ENCODE data around the gene MC1R.

MC1R gene

DNA sequence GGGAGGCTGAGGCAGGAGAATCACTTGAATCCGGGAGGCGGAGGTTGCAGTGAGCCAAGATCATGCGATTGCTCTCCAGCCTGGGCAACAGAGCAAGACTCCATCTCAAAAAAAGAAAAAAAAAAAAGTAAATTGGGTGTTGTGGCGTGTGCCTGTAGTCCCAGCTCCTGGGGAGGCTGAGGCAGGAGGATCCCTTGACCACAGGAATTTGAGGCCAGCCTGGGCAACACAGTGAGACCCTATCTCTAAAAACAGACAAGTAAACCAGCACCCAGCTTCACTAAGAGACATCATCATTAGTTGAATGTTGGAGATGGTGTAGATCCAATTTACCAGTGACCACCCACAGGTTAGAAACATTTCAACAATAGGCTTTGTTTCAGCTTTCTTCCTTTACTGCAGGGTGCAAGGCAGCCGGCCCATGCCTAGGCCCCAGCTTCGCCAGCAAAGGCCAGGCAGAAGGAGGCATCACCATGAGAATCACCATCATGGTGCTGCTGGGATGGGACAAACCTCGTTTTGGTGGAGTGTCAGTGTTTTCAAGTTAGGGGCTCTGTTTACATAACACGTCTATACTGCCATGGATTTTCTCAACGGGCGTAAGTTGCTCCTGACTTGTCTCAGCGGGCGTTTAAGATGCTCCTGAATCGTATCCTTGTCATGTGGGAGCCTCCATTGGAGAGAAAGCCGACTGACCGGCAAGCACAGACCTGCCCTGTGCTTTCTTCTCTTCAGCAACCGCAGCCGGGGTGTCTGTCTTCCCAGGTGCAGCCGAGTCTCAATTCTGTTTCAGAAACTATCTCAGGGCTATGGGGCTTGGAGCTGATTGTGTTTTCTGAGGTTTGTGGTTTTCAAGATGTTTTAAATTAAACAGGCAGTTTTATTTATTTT is 37.9 kb upstream of the MC1R start:
- no peak overlapping the region for H3K23ac ChIP-seq (ENCODE audit: low read depth, low read length, poor library complexity)
- H3K9me3 ChIP-seq (replicated peaks in 1 of 2; ENCODE audit: control insufficient read depth in 2 of 2, insufficient read depth in 1 of 2, low read depth in 1 of 2, low read length in 2 of 2): peaks cover 0 to 5% of the 10 kb centered on the region in 2 donors
- no peak overlapping the region for H2AFZ ChIP-seq (ENCODE audit: low read length)
- H3K4me3 ChIP-seq (ENCODE audit: low read length in 2 of 2): no peak overlapping the region
- no peak for DNase-seq (ENCODE audit: low spot score)
- no peak overlapping the region for H2BK5ac ChIP-seq (ENCODE audit: low read length)
- H3K4me1 ChIP-seq (ENCODE audit: control insufficient read depth in 2 of 2, insufficient read depth in 1 of 2, low read depth in 1 of 2, low read length in 2 of 2): no peaks in the 10 kb centered on the region
- H3K4ac ChIP-seq (ENCODE audit: low read length): no peak overlapping the region
- no peak overlapping the region for H4K8ac ChIP-seq (ENCODE audit: low read depth, low read length)
- no peak overlapping the region for H3K27ac ChIP-seq (replicated peaks; ENCODE audit: low read length)
- no peak overlapping the region for H3K9ac ChIP-seq (ENCODE audit: low read depth, low read length, poor library complexity)
- H2BK120ac ChIP-seq (ENCODE audit: low read depth, low read length): no peak overlapping the region
- no peak overlapping the region for H4K91ac ChIP-seq (ENCODE audit: low read depth, low read length, poor library complexity)
- no peak overlapping the region for H3K18ac ChIP-seq (ENCODE audit: low read length)
- H3K14ac ChIP-seq (ENCODE audit: low read length): no peak overlapping the region
- peaks cover 29 to 89% of the 10 kb centered on the region in 2 donors for H3K36me3 ChIP-seq (replicated peaks in 1 of 2; ENCODE audit: control insufficient read depth in 2 of 2, insufficient read depth in 2 of 2, low read length in 2 of 2)
- H2AK5ac ChIP-seq (ENCODE audit: low read depth, low read length): no peak overlapping the region
- no CpG with 5 or more reads among the region's 18 CpGs for WGBS, 2 donors (ENCODE audit: extremely low coverage in 2 of 2, insufficient read length in 2 of 2, insufficient replicate concordance in 1 of 2)
- no peaks in the 10 kb centered on the region for H3K27me3 ChIP-seq (ENCODE audit: control insufficient read depth in 3 of 3, insufficient read depth in 3 of 3, low read depth in 1 of 3, low read length in 3 of 3)
- no peak overlapping the region for H2BK12ac ChIP-seq (ENCODE audit: low read length)
- no peak overlapping the region for H3K4me2 ChIP-seq (ENCODE audit: insufficient read depth, low read length, poor library complexity, severe bottlenecking)
- no peak overlapping the region for H2BK15ac ChIP-seq (ENCODE audit: low read length)
- H3K79me1 ChIP-seq (ENCODE audit: low read depth, low read length): peaks cover 2% of the 10 kb centered on the region

DNA sequence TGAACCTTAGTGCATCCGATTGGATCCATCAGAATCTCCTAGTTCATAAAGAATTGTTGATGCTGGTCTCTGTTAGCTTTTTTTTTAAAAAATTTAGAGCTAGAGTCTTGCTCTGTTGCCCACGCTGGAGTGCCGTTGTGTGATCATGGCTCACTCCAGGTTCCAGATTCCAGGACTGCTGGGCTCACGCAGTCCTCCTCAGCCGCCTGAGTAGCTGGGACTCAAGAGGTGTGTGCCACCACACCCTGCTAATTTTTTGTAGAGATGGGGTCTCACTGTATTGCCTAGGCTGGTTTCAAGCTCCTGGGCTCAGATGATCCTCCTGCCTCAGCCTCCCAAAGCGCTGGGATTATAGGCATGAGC is 37.3 kb upstream of the MC1R start:
- no peaks in the 10 kb centered on the region for H3K4me1 ChIP-seq (ENCODE audit: control insufficient read depth in 2 of 2, insufficient read depth in 1 of 2, low read depth in 1 of 2, low read length in 2 of 2)
- H3K23ac ChIP-seq (ENCODE audit: low read depth, low read length, poor library complexity): no peak overlapping the region
- H3K27ac ChIP-seq (replicated peaks; ENCODE audit: low read length): no peak overlapping the region
- H3K14ac ChIP-seq (ENCODE audit: low read length): no peak overlapping the region
- H2BK15ac ChIP-seq (ENCODE audit: low read length): no peak overlapping the region
- H3K4ac ChIP-seq (ENCODE audit: low read length): no peak overlapping the region
- no peak overlapping the region for H4K8ac ChIP-seq (ENCODE audit: low read depth, low read length)
- no peak overlapping the region for H2BK120ac ChIP-seq (ENCODE audit: low read depth, low read length)
- H3K79me1 ChIP-seq (ENCODE audit: low read depth, low read length): peaks cover 2% of the 10 kb centered on the region
- H2AFZ ChIP-seq (ENCODE audit: low read length): no peak overlapping the region
- H2BK5ac ChIP-seq (ENCODE audit: low read length): no peak overlapping the region
- H3K4me3 ChIP-seq (ENCODE audit: low read length in 2 of 2): no peak overlapping the region
- no peak overlapping the region for H4K91ac ChIP-seq (ENCODE audit: low read depth, low read length, poor library complexity)
- H2BK12ac ChIP-seq (ENCODE audit: low read length): no peak overlapping the region
- whole genome bisulfite sequencing, 2 donors (ENCODE audit: extremely low coverage in 2 of 2, insufficient read length in 2 of 2, insufficient replicate concordance in 1 of 2): no CpG with 5 or more reads among the region's 6 CpGs
- no peak overlapping the region for H3K18ac ChIP-seq (ENCODE audit: low read length)
- no peaks in the 10 kb centered on the region for H3K9me3 ChIP-seq (replicated peaks in 1 of 2; ENCODE audit: control insufficient read depth in 2 of 2, insufficient read depth in 1 of 2, low read depth in 1 of 2, low read length in 2 of 2)
- no peak overlapping the region for H2AK5ac ChIP-seq (ENCODE audit: low read depth, low read length)
- H3K27me3 ChIP-seq (ENCODE audit: control insufficient read depth in 3 of 3, insufficient read depth in 3 of 3, low read depth in 1 of 3, low read length in 3 of 3): no peaks in the 10 kb centered on the region
- DNase-seq (ENCODE audit: low spot score): no peak
- H3K36me3 ChIP-seq (replicated peaks in 1 of 2; ENCODE audit: control insufficient read depth in 2 of 2, insufficient read depth in 2 of 2, low read length in 2 of 2): peaks cover 29 to 89% of the 10 kb centered on the region in 2 donors
- H3K9ac ChIP-seq (ENCODE audit: low read depth, low read length, poor library complexity): no peak overlapping the region
- no peak overlapping the region for H3K4me2 ChIP-seq (ENCODE audit: insufficient read depth, low read length, poor library complexity, severe bottlenecking)

DNA sequence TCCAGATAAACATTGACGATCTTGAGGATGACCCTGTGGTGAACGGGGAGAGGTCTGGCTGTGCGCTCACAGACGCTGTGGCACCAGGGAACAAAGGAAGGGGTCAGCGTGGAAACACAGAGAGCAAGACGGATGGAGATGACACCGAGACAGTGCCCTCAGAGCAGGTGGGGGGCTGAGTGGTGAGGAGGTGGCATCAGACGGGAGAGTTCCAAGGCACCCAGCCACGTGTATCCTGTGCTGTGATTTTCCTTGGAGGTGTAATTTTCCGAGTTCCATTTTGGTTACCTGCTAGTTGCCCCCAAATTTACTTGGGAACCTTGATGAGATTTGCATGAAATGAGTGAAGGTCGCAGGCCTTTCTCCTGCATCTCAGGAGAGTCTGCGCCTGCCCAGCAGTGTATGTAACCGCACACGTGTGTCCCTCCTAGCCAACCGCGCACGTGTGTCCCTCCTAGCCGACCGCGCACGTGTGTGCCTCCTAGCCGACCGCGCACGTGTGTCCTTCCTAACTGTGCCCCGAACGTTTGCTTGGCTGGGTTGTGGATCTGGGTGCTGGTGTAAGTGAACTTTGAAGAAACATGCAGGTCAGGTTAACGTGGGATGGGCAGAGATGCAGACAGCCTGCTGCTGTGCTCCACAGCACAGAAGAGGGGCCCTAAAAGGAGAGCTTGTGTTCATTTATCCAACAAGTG is 35.2 kb upstream of the MC1R start:
- DNase-seq (ENCODE audit: low spot score): no peak
- H3K14ac ChIP-seq (ENCODE audit: low read length): no peak overlapping the region
- H3K4me1 ChIP-seq (ENCODE audit: control insufficient read depth in 2 of 2, insufficient read depth in 1 of 2, low read depth in 1 of 2, low read length in 2 of 2): no peaks in the 10 kb centered on the region
- peaks cover 37 to 89% of the 10 kb centered on the region in 2 donors for H3K36me3 ChIP-seq (replicated peaks in 1 of 2; ENCODE audit: control insufficient read depth in 2 of 2, insufficient read depth in 2 of 2, low read length in 2 of 2)
- no peak overlapping the region for H2BK5ac ChIP-seq (ENCODE audit: low read length)
- peak overlapping the region; percentile 81 for H2BK12ac ChIP-seq (ENCODE audit: low read length)
- no peaks in the 10 kb centered on the region for H3K27me3 ChIP-seq (ENCODE audit: control insufficient read depth in 3 of 3, insufficient read depth in 3 of 3, low read depth in 1 of 3, low read length in 3 of 3)
- no peak overlapping the region for H4K91ac ChIP-seq (ENCODE audit: low read depth, low read length, poor library complexity)
- H3K4me3 ChIP-seq (ENCODE audit: low read length in 2 of 2): peak overlapping the region in 1 of 2 donors; percentile 10
- H3K4me2 ChIP-seq (ENCODE audit: insufficient read depth, low read length, poor library complexity, severe bottlenecking): no peak overlapping the region
- H3K4ac ChIP-seq (ENCODE audit: low read length): no peak overlapping the region
- no peak overlapping the region for H3K18ac ChIP-seq (ENCODE audit: low read length)
- no CpG with 5 or more reads among the region's 28 CpGs for WGBS, 2 donors (ENCODE audit: extremely low coverage in 2 of 2, insufficient read length in 2 of 2, insufficient replicate concordance in 1 of 2)
- no peak overlapping the region for H3K27ac ChIP-seq (replicated peaks; ENCODE audit: low read length)
- no peak overlapping the region for H4K8ac ChIP-seq (ENCODE audit: low read depth, low read length)
- H3K23ac ChIP-seq (ENCODE audit: low read depth, low read length, poor library complexity): no peak overlapping the region
- H3K9ac ChIP-seq (ENCODE audit: low read depth, low read length, poor library complexity): peak overlapping the region; percentile 32
- H2BK15ac ChIP-seq (ENCODE audit: low read length): no peak overlapping the region
- peaks cover 2% of the 10 kb centered on the region for H3K79me1 ChIP-seq (ENCODE audit: low read depth, low read length)
- H3K9me3 ChIP-seq (replicated peaks in 1 of 2; ENCODE audit: control insufficient read depth in 2 of 2, insufficient read depth in 1 of 2, low read depth in 1 of 2, low read length in 2 of 2): no peaks in the 10 kb centered on the region
- no peak overlapping the region for H2AFZ ChIP-seq (ENCODE audit: low read length)
- no peak overlapping the region for H2BK120ac ChIP-seq (ENCODE audit: low read depth, low read length)
- no peak overlapping the region for H2AK5ac ChIP-seq (ENCODE audit: low read depth, low read length)

DNA sequence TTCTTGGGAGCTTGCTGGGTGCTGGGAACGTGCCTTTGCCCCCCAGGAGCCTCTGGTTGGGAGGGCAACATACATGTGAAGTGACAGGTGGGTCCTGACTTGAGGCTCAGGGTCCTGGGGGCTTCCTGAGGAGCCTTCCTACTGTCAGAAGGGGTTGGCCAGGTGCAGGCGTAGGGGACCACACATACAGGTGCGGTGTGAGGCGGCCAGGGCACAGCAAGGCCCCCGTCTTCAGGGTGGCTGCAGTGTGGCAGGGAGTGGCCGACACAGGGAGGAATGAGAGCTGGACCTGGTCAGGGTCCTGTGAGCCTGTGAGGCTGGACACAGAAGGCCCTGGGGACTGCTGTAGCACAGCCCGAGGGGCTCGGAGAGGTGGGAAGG is 34.6 kb upstream of the MC1R start:
- no peak overlapping the region for H3K27ac ChIP-seq (replicated peaks; ENCODE audit: low read length)
- no peak overlapping the region for H2BK5ac ChIP-seq (ENCODE audit: low read length)
- no peak overlapping the region for H3K9ac ChIP-seq (ENCODE audit: low read depth, low read length, poor library complexity)
- no peak overlapping the region for H3K4ac ChIP-seq (ENCODE audit: low read length)
- no peaks in the 10 kb centered on the region for H3K27me3 ChIP-seq (ENCODE audit: control insufficient read depth in 3 of 3, insufficient read depth in 3 of 3, low read depth in 1 of 3, low read length in 3 of 3)
- H4K91ac ChIP-seq (ENCODE audit: low read depth, low read length, poor library complexity): no peak overlapping the region
- peak overlapping the region; percentile 2 for H3K23ac ChIP-seq (ENCODE audit: low read depth, low read length, poor library complexity)
- H3K4me1 ChIP-seq (ENCODE audit: control insufficient read depth in 2 of 2, insufficient read depth in 1 of 2, low read depth in 1 of 2, low read length in 2 of 2): no peaks in the 10 kb centered on the region
- H3K14ac ChIP-seq (ENCODE audit: low read length): no peak overlapping the region
- no peak overlapping the region for H2AFZ ChIP-seq (ENCODE audit: low read length)
- no peak overlapping the region for H2AK5ac ChIP-seq (ENCODE audit: low read depth, low read length)
- peaks cover 2% of the 10 kb centered on the region for H3K79me1 ChIP-seq (ENCODE audit: low read depth, low read length)
- peaks cover 33 to 89% of the 10 kb centered on the region in 2 donors for H3K36me3 ChIP-seq (replicated peaks in 1 of 2; ENCODE audit: control insufficient read depth in 2 of 2, insufficient read depth in 2 of 2, low read length in 2 of 2)
- H2BK120ac ChIP-seq (ENCODE audit: low read depth, low read length): no peak overlapping the region
- H3K9me3 ChIP-seq (replicated peaks in 1 of 2; ENCODE audit: control insufficient read depth in 2 of 2, insufficient read depth in 1 of 2, low read depth in 1 of 2, low read length in 2 of 2): no peaks in the 10 kb centered on the region
- no peak for DNase-seq (ENCODE audit: low spot score)
- H2BK15ac ChIP-seq (ENCODE audit: low read length): no peak overlapping the region
- no peak overlapping the region for H4K8ac ChIP-seq (ENCODE audit: low read depth, low read length)
- WGBS, 2 donors (ENCODE audit: extremely low coverage in 2 of 2, insufficient read length in 2 of 2, insufficient replicate concordance in 1 of 2): no CpG with 5 or more reads among the region's 8 CpGs
- H3K4me3 ChIP-seq (ENCODE audit: low read length in 2 of 2): no peak overlapping the region
- no peak overlapping the region for H3K4me2 ChIP-seq (ENCODE audit: insufficient read depth, low read length, poor library complexity, severe bottlenecking)
- H2BK12ac ChIP-seq (ENCODE audit: low read length): no peak overlapping the region
- no peak overlapping the region for H3K18ac ChIP-seq (ENCODE audit: low read length)

All from neuronal stem cell (in vitro differentiated cells).